ENCODE measurements around the gene SCAF4.

SCAF4 gene

GRCh38 chr21:31660591-31660990, 71.3 kb downstream of the SCAF4 start:
- no peak for TF ChIP-seq CTCF (IDR thresholded peaks at IDR 0.05; ENCODE audit: low read depth, low read length)
- TF ChIP-seq EZH2phosphoT487 (IDR thresholded peaks at IDR 0.05; ENCODE audit: low read depth): no peak
- Histone ChIP-seq H4K20me1 (ENCODE audit: insufficient read depth, low read length) (peaks cover 38% of the 10 kb centered on the region), H3K27ac (ENCODE audit: low read length) (no peak overlapping the region), H3K9ac (ENCODE audit: low read length) (peak overlapping the region; percentile 86), H3K4me3 (ENCODE audit: low read length) (peak overlapping the region; percentile 99), H2AFZ (ENCODE audit: low read depth, low read length) (no peak overlapping the region), H3K4me1 (ENCODE audit: low read length) (peaks cover 21% of the 10 kb centered on the region), H3K79me2 (ENCODE audit: low read length) (peaks cover 60% of the 10 kb centered on the region), H3K4me2 (ENCODE audit: low read length) (peak overlapping the region; percentile 94), H3K9me3 (ENCODE audit: insufficient read depth, low read length) (no peaks in the 10 kb centered on the region), H3K36me3 (replicated peaks; ENCODE audit: low read depth, low read length) (peaks cover 22% of the 10 kb centered on the region), H3K27me3 (ENCODE audit: low read depth, low read length) (no peaks in the 10 kb centered on the region)

- peaks cover 19% of the 10 kb centered on the region for H3K36me3 ChIP-seq (replicated peaks; ENCODE audit: low read depth, low read length)
- H3K9me3 ChIP-seq (ENCODE audit: insufficient read depth, low read length): no peaks in the 10 kb centered on the region
- TF ChIP-seq EZH2phosphoT487 (IDR thresholded peaks at IDR 0.05; ENCODE audit: low read depth) (no peak), CTCF (IDR thresholded peaks at IDR 0.05; ENCODE audit: low read depth, low read length) (no peak)
- H2AFZ ChIP-seq (ENCODE audit: low read depth, low read length): no peak overlapping the region
- no peaks in the 10 kb centered on the region for H3K27me3 ChIP-seq (ENCODE audit: low read depth, low read length)
- peak overlapping the region; percentile 94 for H3K4me2 ChIP-seq (ENCODE audit: low read length)
- no peak overlapping the region for H3K27ac ChIP-seq (ENCODE audit: low read length)
- H3K4me3 ChIP-seq (ENCODE audit: low read length): peak overlapping the region; percentile 99
- H3K4me1 ChIP-seq (ENCODE audit: low read length): peaks cover 17% of the 10 kb centered on the region
- H4K20me1 ChIP-seq (ENCODE audit: insufficient read depth, low read length): peaks cover 35% of the 10 kb centered on the region
- peak overlapping the region; percentile 86 for H3K9ac ChIP-seq (ENCODE audit: low read length)
- H3K79me2 ChIP-seq (ENCODE audit: low read length): peaks cover 57% of the 10 kb centered on the region
Measured at GRCh38 chr21:31660259-31660565, 71.7 kb downstream of the SCAF4 start.

- Histone ChIP-seq H3K4me1 (ENCODE audit: low read length) (peaks cover 17% of the 10 kb centered on the region), H4K20me1 (ENCODE audit: insufficient read depth, low read length) (peaks cover 34% of the 10 kb centered on the region), H2AFZ (ENCODE audit: low read depth, low read length) (peak within 1 kb of the TSS; percentile 48), H3K4me3 (ENCODE audit: low read length) (peak within 1 kb of the TSS; percentile 99), H3K4me2 (ENCODE audit: low read length) (peak within 1 kb of the TSS; percentile 94), H3K27me3 (ENCODE audit: low read depth, low read length) (no peaks in the 10 kb centered on the region), H3K27ac (ENCODE audit: low read length) (peak within 1 kb of the TSS; percentile 17; the same call in 1 of the 2 replicates), H3K36me3 (replicated peaks; ENCODE audit: low read depth, low read length) (peaks cover 18% of the 10 kb centered on the region), H3K9ac (ENCODE audit: low read length) (peak within 1 kb of the TSS; percentile 86), H3K9me3 (ENCODE audit: insufficient read depth, low read length) (no peaks in the 10 kb centered on the region), H3K79me2 (ENCODE audit: low read length) (peaks cover 52% of the 10 kb centered on the region)
- no peak for TF ChIP-seq EZH2phosphoT487 (IDR thresholded peaks at IDR 0.05; ENCODE audit: low read depth)
- no peak for TF ChIP-seq CTCF (IDR thresholded peaks at IDR 0.05; ENCODE audit: low read depth, low read length)
Measured at GRCh38 chr21:31659536-31660258, 72.2 kb downstream of the SCAF4 start, which contains the start of gene SOD1. SOD1 (plus strand) TSS chr21:31659693; CDS start chr21:31659770, 77 bp downstream.

GRCh38 chr21:31659286-31659535, 72.7 kb downstream of the SCAF4 start:
- no peak overlapping the region for H3K27ac ChIP-seq (ENCODE audit: low read length)
- no peaks in the 10 kb centered on the region for H3K27me3 ChIP-seq (ENCODE audit: low read depth, low read length)
- peak overlapping the region; percentile 86; the same call in 1 of the 2 replicates for H3K9ac ChIP-seq (ENCODE audit: low read length)

More at GRCh38 chr21:31659286-31659535, 72.7 kb downstream of the SCAF4 start:
- H2AFZ ChIP-seq (ENCODE audit: low read depth, low read length): peak overlapping the region; percentile 48
- H3K36me3 ChIP-seq (replicated peaks; ENCODE audit: low read depth, low read length): peaks cover 17% of the 10 kb centered on the region
- H3K79me2 ChIP-seq (ENCODE audit: low read length): peaks cover 47% of the 10 kb centered on the region
- H3K4me1 ChIP-seq (ENCODE audit: low read length): peaks cover 17% of the 10 kb centered on the region
- peak overlapping the region; percentile 99 for H3K4me3 ChIP-seq (ENCODE audit: low read length)
- peaks cover 33% of the 10 kb centered on the region for H4K20me1 ChIP-seq (ENCODE audit: insufficient read depth, low read length)
- no peaks in the 10 kb centered on the region for H3K9me3 ChIP-seq (ENCODE audit: insufficient read depth, low read length)
- no peak for TF ChIP-seq EZH2phosphoT487 (IDR thresholded peaks at IDR 0.05; ENCODE audit: low read depth)
- TF ChIP-seq CTCF (IDR thresholded peaks at IDR 0.05; ENCODE audit: low read depth, low read length): no peak
- peak overlapping the region; percentile 86 for H3K4me2 ChIP-seq (ENCODE audit: low read length)

Data from OCI-LY3 (cell line).